HL-60/S4 (cell line): ENCODE results near the gene EXOC3L1.

Experiments
- in situ Hi-C: fragments of 300-500 bp; cut with MboI; formaldehyde crosslinking; loops from 2 replicates; pipeline ENCODE4 v1.14.3; 2022; ENCODE audit warnings: low sequenced_read_pairs

EXOC3L1 gene, protein sequence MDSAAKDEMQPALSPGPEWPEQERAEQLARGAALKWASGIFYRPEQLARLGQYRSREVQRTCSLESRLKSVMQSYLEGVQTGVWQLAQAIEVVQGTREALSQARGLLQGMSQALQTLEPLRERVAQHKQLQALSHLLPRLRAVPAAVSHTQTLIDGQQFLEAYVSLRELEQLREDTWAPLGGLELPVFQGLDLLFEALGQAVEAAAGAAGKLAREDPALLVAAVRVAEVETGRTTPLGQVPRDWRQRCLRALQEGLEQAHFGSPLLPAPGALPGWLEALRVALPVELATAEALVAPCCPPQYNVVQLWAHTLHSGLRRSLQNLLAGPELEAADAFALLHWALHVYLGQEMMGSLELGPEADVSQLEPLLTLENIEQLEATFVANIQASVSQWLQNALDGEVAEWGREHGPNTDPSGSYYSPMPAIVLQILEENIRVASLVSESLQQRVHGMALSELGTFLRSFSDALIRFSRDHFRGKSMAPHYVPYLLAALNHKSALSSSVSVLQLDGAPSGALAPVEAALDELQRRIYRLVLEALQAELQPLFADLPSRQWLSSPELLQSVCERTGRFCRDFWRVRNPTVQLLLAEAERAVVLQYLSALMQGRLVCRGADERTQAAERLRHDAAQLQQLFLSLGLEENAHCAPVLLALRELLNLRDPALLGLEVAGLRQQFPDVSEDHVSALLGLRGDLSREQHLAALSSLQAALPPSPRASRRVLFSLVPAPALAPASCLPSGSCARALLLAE

DNA sequence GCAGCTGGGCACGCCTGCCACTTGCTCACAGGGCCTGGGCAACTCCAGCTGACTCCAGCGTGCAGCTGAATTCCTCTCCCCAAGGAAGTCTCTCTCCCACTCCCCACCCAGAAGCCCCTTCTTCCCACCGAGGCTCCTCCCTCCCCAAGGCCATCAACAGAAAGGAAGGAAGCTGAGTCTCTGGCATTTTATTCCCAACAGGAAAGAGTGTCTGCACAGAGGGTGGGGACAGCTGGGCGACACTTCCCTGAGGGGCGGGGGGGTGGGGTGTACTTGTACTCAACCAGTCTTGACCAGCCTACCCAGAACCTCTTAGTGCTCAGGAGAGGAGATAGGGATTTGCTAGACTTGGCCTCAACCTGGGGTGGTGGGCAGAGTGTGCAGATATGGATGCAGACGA, at the start of gene EXOC3L1:
TSS of gene EXOC3L1 (minus strand) at position 96 of the 400 bp plus-strand sequence. CDS start 460 bp downstream, outside the sequence.
- in situ Hi-C loops: no loop called here

DNA sequence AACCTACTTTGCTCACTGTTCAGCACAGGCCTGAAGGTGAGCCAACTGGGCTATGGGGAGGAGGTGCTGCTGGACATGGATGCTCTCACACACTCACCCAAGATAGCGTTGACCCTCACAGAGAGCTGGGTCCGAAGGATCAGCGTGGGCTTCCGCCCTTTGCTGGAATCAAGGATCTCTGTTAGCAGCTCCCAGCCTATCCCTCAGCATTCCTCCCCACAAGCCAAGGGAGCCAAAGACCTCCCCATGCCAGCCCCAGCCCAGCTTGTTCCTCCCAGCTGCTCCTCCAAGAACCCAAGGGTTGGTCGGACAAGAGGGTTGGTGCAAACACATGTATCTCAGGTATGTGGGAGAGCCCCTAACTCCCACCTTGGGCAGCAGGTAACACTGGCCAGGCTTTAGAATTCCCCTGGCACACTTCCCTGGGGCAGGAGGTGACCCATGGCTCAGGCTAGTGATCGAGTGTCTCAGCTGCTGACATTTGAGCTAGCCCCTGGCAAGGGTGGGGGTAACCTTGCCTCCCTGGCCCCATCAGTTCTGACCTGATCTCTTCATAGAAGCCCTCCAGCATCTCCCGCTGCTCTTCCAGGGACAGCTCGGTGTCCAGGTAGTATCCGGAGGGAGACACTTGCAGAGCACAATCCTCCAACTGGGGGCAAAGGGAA, 49.0 kb upstream of the EXOC3L1 start:
- in situ Hi-C loops: no loop called here

DNA sequence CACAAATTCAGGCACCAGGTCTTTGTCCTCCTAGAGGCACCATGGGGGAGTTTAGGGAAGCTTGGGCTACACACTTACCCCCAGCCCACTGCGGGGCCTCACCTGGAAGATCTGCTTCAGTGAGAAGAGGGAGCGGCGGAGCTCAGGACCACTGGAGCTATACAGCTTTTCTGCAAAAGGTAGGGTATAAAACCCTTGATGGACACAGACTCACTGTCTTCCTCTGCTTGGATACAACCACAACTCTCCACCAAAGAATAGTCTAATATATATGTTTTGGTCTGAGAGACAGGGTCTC, 48.3 kb upstream of the EXOC3L1 start:
- in situ Hi-C loops: no loop called here

DNA sequence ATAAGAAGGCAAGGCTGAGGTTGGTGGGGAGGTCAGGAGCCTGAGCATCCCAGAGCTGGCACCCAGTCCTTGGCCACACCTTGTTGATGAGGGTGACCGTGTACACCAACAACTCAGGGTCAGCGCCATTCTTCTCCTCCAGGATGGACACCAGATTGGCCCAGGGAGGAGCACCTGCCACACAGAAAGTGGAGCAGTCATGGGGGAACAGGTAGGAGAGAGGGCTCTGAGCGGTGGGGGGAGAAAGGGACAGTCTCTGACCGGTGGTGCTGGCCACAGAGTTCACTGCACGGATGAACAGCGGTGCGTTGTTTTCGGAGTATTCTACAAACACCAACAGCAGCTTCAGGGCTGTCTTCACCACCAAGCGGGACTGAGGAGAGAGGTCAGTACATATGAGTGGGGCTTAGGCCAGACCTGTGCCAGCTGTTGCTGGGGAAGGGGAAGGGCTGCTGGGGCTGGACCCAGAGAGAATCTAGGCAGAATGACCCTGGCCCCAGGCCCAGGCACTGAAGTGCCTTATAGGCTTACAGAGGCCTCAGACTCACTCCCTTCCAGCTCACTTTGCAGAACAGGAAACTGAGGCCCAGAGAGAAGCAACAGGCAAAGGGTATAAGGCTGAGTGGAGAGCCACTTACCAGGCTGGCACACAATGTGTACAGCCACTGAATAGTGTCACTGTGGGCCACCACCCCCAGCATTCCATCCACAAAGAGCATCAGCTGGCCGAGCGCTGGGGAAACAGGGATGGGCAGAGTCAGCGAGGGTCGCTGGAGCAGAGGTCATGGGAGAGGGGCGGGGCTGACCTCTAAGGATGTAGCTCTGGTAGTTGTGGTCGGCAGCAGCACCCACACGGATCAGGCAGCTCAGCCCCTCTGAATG, 47.7 kb upstream of the EXOC3L1 start:
- in situ Hi-C loops: no loop called here

DNA sequence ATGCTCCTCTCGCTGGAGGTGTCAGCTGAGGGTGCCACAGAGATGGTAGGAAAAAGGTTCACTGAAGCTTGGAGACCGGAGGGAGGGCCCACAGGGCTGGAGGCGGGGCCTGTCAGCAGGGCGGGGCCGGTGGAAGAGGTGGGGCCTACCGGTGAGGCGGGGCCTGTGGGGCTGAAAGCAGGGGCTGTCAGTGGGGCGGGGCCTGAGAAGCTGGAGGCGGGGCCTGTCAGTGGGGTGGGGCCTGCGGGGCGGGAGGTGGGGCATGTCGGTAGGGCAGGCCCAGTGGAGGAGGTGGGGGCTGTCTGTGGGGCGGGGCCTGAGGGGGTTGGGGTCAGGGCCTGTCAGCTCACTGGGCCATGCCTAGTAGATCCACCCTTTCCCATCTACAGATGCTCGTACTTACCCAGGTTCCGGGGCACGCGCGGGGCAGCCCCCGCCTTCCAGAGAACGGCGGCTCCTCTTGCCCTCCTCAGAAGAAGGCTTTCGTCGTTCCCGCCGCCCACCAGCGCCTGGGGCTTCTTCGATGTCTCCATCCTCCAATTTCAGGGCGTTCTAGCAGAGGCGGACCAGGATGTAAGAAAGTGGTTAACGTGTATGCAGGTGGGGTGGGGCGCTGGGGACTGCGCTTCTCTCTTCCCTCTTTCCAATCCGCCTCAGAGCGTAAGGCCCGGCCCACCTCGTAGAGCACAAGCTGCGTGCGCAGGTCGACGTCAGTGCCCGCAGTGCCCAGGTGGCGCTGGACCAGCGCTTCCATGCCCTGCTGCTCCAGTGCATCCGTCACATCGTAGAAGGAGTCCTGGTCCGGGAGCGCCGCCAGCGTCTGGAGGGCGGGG, 46.8 kb upstream of the EXOC3L1 start:
- in situ Hi-C loops: no loop called here

DNA sequence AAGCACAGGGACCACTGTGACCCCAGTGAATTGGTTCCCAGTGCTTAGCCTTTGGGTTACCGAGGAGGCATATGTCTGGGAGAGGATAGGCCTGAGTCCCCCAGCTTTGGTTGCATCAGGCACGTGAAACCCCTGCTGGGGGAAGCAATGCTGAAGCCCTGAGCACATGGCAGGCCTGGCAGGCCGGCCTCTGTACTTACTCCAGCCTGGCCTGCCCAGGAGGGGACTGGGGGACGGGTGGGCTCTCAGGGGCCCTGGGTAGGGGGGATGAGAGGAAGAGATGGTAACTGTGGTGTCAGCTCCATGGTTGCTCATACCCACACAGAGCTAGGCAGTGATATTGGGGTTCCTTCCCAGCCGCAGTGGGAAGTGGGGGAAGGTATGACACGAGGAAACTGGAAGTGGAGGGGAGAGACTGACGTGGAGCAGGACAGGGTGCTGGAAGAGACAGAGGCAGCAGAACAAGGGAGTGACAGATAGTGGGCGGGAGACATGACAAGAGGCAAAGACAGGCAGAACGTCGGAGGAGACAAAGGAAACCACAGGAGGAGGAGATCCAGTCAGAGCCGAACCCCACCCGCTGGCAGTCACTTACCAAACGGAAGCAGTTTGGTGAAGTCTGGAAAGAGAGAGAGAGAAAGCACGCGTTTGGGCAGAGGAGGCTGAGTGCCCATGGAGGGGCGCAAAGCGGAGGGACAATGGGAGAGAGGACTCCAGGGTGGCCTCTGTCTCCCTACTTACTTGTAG, 46.1 kb upstream of the EXOC3L1 start:
- in situ Hi-C loops: no loop called here

DNA sequence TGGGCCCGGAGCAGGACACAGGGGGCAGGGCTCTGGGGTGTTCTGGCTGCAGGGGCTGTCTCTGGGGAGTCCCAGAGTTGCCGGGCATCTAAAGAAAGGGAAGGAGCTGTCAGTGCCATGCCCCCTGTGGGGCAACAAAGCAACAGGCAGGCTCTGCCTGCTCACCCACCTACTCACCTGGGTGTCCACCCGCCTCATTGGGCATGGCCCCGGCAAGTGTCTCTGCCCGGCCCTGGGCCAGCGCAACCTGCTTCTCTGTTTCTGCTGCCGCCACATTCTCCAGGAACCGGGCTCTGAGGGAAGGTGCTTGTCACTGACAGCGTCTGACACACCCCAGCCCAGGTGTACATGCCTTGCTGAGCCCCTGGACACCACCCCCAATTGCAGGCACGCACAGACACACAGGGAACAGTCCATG, 44.3 kb upstream of the EXOC3L1 start:
- in situ Hi-C loops: no loop called here

DNA sequence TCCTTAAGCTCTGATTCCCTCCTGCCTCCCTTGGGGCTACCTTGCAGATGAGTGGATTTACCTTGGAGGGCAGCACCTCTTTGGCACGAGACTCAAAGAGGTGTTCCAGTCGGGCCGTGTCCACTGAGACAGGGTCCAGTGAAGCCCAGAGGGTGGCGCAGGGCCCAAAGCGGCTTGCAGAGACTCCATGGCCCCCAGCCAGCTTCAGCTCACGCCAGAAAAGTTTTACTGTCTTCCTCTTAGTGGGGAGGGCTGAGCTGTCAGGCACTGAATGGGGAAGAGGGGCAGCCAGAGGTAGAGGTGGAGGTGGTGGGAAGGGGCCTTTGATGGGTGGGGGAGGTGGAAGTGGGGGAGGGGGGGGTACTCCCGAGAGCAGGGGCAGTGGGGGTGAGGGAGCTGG, 43.7 kb upstream of the EXOC3L1 start:
- in situ Hi-C loops: no loop called here

DNA sequence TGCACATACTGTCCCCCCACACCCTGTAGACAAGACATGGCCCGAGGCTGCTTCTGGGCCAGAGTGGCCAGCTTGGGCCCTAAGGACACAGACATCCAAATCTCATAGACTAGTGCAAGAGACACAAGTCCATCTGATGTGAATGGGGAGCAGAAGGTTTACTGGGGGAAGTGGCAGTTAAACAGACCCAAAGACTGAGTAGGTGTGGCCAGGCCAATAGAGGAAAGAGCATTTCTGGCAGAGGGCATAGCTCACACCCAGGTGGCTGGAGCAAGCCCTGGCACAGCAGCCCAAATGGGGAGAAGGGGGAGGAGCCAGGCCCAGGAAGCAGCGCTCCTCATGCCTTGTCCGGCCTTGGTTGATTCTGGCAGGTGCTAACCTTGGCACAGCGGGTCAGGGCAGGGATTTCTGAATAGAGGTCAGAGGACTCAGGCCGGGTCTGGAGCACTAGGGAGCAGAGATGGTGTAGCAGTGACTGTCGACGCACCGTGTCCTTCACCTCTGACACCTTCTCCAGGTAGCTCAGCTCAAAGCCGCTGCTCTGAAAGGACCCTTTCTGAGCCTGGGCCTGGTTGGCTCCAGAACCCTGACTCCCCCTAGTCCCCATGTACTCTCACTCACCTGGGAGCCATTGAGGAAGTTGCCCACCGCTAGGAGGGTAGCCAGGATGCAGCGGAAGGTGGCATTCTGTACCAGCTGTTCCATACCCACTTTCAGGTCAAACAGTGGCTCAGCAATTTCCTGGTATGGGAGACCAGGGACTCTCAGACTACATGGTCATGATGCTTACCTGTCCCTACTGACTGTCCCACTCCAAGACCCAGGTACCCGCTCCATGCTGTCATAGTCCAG, 41.1 kb upstream of the EXOC3L1 start:
- in situ Hi-C loops: no loop called here

DNA sequence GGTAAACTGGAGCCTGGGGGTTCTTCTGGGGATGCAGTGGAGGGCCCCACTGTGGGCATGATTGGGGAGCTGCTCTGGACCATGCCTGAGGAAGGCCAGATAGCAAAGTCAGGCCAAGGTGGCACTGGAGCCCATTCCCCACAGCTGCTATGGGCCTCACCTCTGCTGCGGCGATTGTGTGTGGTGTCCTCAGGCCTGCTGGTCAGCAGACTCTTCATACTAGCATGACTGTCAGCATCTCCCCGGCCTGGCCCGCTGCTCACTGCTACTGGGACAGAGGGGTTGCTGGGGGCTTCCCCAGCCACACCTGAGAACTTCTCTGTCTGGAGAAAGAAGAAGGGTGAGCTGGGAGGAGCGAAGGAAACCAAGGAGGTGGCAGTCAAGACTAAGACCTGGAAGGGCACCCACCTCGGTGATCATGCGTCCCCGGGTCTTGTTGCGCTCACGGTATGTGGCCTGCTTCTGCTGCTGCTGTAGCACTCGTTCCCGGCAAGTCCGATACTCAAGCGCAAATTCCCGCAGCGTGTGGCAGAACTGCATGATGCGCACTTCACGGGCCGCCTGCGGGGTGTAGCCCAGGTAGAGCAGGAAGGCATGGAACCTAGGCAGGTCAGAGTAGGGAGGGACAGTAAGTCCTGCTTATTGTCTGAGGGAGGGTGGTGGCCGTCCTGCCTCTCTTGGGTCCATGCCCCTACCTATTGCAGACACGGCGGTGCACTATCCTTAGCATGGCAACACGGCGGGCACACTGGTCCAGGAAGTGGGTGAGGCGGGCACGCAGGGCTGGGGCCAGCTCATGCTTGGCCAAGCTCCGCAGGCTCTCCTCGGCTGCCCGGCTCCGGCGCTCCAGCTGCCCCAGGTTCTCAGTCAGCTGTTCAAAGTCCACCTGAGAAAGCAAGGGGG, 40.2 kb upstream of the EXOC3L1 start:
- in situ Hi-C loops: no loop called here

DNA sequence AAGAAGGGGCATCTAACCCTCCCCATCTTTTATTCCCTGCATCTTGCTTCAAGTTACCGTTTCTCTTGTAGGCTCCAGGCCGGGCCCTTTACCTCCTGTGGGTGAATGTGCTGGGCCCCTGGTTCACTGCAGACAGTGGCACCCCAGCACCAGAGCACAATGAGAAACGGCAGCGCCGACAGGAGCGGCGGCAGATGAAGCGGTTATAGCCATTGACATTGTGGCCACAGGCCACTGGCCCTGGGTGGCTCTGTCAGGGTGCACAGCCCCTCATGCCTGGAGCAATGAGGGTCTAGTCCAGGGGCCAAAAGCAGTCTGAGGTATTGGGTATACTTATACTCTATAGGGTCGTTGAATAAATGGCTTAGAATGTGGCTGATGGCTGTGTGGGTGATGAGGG, 39.0 kb upstream of the EXOC3L1 start:
- in situ Hi-C loops: no loop called here

DNA sequence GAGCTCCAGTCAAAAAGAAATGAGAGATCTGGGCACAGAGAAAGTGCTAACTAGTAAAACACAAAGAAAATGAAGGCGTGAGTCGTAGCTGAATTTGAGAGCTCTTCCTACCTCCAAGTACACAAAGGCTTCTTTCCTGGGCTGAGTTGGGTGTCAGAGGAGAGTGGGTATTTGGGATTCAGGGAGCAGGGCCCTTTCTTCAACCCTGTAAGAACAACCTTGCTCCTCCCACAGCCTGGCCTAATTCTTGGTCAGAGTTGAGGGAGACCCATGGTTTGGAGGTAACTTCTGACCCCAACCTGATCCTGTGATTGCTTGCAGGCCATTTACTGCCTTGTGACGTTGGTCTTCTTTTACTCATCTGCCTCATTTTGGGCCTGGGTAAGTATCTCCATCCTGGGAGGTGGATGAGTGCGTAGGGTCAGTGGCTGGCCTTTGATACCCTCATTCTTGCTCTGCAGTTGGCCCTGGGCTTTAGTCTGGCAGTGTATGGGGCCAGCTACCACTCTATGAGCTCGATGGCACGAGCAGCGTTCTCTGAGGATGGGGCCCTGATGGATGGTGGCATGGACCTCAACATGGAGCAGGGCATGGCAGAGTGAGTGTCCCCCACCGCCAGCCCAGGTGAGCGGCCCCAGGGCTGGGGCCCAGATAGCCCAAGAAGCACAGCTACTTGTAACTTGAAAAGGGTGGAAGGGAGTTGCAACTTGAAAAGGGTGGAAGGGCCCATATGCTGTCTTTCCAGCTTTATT, 38.3 kb upstream of the EXOC3L1 start:
- in situ Hi-C loops: no loop called here

DNA sequence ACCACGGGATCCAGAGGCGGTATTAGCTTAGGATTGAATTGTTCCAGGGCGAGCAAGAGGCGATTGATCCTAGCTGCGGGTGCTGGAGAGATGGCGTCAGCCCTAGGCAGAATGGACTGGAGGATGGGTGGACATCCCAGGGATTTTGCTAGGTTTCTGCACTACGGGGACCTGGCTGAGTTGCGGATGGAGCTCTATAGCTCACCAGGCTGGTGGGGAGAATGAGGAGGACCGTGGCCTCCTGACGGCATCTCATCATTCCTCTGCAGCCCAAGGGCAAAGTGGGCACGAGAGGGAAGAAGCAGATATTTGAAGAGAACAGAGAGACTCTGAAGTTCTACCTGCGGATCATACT, 37.6 kb upstream of the EXOC3L1 start:
- in situ Hi-C loops: no loop called here

DNA sequence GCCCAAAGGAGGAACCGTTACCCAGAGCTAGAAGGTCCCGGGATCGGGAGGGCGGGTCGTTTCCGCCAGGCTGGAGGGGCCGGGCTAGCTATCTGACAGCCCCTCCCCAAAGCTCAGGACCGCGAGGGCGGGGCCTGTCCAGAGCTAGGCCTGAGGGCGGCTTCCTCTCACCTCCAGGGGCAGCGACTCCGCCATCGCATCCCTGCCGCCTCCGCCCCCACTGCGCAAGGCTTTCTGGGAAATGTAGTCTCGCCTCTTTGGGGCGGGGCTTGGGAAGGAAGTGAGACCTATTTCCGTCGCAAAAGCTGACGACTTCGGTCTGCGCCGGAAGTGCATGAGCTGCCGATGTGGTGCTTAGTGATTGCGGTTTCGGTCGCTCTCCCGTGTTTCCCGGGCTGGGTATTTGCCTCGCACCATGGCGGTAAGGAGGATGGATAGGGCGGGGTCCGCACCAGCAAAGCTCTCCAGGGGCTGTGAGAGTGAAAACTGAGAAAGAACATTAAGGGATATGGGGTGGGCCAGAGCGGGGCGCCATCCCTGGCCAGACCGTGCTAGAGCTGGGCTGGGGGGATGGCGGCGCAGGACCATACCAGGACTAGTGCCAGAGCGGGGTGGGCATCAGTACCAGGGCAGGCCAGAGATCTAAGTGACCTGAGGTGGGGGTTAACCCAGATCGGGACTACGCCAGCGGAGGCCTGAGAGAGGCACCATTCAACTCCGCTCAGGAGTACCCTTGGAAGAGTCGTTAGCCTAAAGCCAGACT, 37.0 kb upstream of the EXOC3L1 start, which contains the start of gene TMEM208:
TSS of gene TMEM208 (plus strand) at position 327 of the 763 bp plus-strand sequence. CDS start at position 416, 89 bp downstream.
- in situ Hi-C loops: no loop called here

DNA sequence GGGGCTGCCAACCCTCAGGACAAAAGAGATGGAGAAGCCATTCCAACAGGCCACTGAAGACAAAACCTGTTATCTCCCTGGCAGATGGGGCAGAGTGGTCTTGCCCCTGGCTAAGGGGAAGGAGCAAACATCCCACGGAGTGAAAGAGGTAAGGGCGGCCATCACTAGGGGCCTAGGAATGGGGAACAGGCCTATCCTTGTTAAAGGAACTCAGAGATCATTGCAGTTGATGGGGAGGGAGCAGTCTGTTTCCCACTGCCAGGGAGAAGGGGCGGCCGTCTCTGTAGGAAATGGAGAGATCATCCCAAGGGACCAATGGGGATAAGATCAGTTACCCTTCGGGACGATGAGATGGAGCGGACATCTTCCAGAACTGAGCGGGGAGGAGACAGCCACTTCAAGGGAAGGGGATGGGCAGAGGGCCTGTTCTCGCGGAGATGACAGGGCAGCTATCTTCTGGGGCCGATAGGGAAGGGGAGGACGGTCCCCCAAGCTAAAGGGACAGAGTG, 36.4 kb upstream of the EXOC3L1 start:
- in situ Hi-C loops: no loop called here

DNA sequence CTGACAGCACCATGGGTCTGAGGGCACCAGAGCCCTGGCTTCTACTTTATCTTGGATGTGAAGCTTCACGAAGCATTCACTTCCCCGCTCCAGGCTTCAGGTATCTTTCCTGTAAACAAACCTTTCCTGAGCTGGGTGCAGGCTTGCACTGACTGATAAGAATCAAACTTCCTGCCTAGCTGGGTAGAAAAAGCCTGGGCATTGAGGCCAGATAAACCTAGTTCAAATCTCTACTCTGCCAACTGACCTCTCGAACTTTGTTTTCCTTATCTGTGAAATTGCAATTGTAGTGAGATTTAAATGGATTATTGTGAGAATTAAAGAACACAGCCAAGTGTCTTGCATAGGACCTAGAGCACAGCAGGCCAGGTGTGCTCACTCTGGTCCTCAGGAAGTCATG, 34.1 kb upstream of the EXOC3L1 start:
- in situ Hi-C loops: no loop called here
